Measurements from ENCODE around the gene CCDC86. TPM values are rescaled to one million over a fixed set of nuclear protein-coding genes. Genes with fewer than 3 reads are reported as not detected.

CCDC86 gene
- polyA plus RNA-seq, 4 donors: 19.4 to 24.3 (median 20.8) TPM

DNA sequence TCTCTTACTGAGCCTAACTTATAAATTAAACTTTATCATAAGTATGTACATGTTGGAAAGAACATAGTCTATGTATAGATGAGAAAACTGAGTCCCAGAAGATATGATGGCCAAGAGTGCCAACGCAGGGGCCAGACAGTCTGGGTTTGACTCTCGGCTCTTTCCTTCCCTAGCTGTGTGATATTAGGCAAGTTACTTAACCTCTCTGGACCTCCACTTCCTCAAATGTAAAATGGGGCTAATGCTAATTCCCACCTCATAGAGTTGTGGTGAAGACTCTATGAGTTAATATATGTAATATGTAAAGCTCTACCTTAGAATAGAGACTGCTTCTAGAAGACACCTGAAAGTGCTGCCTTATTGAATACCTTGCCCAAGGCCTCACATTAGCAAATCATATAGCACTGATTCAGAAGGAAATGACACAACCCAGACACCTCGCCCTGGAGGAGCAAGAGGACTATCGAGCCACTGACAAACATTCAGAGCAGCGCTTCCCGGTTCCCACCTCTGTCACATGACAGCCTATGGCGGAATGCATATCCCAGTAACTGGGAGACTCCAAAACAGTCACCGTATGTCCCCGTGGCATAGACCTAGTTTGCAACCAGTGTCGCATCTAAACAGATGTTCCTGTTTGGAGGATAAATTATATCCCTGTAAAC lies 11.3 kb upstream of the CCDC86 start:
- DNase-seq (ENCODE audit: low read depth in 4 of 4, low spot score in 3 of 4): no peak

DNA sequence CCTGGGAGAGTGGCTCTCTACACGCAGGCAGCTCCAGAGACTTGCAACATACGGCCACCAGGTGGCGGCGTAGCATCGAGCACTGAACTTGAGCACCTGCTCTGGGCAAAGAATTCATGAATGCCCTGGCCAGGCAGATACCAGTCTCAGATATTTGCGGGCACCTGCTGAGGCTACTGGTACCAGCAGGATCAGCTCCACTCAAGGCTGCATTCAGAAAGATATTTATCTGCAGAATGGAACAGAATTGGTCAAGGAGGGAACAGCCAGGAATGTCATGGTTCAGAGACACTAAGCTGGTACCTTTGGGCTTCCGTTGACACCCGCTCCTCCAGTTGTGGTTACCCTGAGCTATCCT lies 10.8 kb upstream of the CCDC86 start:
- peak; percentile 48 to 69 (median 63) for DNase-seq (ENCODE audit: low read depth in 4 of 4, low spot score in 3 of 4)

DNA sequence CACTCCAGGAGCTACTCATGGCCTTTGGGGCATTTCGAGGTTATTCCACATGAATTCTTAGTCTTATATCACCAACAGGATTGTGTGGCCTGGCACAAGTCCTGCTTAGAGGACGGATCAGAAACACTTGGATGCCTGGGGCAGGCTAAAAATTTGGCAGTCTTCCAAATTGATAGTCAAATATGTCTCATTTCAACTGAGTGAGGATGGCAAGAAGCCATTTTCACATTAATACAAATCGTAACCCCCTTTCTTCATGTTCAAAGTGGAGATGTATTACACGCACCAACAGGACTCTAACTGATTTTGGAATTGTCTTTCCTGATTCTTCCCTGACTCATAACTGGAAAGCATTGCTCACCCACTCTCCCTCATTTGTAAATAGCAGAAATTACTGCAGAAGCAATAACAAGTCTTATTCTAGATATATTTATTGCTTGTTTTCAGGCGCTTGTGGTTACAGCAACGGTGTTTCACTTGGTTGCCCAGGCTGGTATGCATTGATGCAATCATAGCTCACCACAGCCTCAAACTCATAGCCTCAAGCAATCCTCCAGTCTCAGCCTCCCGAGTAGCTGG lies 10.3 kb upstream of the CCDC86 start:
- no peak for DNase-seq (ENCODE audit: low read depth in 4 of 4, low spot score in 3 of 4)

DNA sequence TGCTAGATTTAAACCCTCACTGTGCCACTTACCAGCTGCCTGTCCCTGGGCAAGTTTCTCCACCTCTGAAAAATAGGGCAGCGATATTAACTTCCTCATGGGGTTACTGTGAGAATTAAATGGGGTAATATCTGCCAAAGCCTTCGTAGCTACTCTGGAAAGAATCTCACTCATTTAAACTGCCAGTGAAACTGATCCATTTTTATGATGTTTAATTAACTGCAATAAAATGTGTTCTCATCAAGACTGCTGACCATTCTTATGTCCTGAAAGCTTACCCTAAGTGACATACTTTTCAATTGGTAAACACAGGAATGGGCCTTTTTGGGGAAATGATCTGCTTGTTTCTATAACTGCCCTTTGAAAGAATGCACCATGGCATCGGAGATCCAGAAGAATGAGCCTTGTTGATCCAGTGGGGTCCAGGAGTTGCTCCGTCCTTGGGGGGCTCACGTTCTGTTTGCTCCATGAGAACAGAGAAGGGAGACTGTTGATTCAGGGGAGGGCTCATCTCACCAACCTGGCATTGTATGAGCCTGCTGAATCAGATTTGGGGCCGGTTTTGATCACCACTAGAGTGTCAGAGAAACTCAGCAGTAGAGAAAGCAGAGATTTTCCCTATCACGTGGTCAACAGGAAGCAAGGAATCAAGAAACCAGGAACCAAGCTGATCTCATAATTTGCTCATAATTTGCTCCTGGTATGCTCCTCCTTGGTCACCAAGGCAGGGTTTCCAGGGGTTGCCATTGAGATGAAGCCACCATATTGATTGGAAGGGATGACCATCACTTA lies 7.0 kb upstream of the CCDC86 start:
- DNase-seq (ENCODE audit: low read depth in 4 of 4, low spot score in 3 of 4): no peak

DNA sequence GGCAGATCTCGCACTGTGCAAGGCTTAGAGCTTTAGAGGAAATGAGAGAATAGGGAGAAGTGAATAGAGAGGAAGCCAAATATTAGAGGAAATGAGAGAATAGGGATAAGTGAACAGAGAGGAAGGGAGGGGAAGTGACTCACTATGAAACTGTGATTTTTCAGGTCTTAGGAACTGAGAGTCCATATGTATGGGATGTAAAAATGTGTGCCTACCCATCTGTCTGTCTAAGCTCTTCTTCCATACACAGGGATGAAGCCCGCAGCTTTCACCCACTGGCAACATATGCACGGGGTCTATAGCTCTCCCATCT lies 6.4 kb upstream of the CCDC86 start:
- no peak for DNase-seq (ENCODE audit: low read depth in 4 of 4, low spot score in 3 of 4)

DNA sequence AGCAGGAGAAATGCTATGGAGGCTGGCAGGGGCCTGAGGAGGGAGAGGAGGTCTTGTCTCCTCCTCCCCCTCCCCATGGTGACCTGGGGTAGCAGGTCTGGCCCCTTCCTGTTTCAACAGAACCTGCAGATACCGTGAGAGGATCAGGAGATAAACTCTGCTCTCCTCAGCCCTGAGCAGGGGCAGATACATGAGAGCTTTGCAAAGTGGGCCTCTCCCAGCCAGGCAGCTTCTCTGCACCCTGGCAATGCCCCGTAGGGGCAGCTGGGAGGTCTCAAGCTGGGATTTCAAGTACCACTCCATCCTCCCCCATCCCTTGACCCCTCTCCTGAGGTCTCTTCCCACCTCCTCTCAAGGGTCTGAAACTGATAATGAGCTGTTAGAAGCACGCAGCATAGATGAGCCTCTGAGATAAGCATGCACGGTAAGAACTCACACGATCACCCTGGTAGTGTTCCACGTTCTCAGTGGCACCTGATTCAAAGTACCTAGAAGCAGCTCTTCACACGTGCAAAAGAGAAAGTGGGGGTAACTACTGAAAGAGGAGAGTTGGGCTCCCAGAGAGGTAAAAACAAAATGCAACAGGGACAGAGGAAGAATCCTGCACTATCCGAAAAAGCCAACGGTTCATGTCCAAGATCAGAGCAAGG lies 4.9 kb upstream of the CCDC86 start:
- no peak for DNase-seq (ENCODE audit: low read depth in 4 of 4, low spot score in 3 of 4)

DNA sequence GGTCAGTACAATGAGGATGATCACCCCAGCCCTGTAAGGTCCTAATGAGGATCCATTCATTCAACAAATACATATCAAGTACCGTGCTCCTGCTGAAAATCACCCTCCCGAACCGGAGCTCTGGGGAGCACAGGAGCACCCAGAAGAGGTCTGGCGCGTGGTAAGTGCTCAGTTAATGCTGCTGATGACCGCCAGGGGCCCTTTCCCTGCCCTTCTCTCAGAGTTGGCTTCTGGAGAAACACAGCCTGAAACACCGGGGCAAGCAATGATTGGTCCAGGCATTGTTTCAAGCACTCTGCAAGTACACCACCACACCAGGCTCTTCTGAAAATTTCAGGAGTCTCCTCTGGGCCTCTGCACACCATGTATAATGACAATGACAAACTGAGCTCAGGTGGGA lies 3.8 kb upstream of the CCDC86 start:
- no peak for DNase-seq (ENCODE audit: low read depth in 4 of 4, low spot score in 3 of 4)

DNA sequence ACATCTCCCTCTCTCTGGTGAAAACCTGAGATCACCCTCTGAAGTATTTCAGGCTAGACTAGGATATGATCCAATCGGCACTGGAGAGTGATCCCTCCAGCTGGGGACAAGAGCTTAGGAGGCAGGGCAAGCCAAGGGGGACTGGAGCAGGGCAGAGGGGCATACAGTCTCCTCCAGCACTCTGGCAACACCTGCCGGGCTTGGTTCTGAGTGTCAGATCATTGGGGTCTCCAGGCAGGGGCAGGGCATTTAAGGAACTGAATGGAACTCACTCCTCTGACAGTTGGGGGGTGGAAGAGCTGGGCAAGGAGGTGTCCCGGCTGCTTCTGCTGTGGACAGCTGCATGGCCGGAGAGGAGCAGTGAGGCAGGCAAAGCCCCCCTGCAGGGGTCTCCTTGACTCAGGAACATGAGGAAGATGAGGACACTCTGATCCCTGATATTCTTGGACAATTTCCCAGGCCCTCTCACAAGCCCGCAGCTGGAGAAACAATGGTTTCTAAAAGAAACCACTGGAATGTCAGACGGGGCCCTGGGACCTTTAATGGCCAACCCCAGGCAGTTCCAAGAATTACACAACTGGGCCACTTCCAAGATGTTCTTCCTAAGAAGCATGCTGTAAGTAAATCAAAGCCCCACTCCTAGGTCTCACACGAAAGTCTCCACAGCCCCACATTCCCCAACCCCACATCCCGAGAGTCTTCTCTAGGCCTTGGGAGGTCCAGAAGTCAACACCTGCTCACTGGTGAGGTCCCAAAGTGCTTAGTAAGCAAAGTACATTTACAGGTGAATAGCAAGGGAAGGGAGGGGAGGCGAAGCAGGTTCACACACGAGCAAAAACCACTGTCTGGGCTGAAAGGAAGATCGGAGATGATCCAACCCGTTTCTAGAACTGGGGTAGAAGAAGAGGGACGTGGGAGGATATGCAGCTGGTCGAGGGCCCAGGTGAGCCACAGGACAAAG lies 1.2 kb upstream of the CCDC86 start:
- peak in 3 of 4 donors; percentile 35 to 61 (median 41) for DNase-seq (ENCODE audit: low read depth in 4 of 4, low spot score in 3 of 4)

DNA sequence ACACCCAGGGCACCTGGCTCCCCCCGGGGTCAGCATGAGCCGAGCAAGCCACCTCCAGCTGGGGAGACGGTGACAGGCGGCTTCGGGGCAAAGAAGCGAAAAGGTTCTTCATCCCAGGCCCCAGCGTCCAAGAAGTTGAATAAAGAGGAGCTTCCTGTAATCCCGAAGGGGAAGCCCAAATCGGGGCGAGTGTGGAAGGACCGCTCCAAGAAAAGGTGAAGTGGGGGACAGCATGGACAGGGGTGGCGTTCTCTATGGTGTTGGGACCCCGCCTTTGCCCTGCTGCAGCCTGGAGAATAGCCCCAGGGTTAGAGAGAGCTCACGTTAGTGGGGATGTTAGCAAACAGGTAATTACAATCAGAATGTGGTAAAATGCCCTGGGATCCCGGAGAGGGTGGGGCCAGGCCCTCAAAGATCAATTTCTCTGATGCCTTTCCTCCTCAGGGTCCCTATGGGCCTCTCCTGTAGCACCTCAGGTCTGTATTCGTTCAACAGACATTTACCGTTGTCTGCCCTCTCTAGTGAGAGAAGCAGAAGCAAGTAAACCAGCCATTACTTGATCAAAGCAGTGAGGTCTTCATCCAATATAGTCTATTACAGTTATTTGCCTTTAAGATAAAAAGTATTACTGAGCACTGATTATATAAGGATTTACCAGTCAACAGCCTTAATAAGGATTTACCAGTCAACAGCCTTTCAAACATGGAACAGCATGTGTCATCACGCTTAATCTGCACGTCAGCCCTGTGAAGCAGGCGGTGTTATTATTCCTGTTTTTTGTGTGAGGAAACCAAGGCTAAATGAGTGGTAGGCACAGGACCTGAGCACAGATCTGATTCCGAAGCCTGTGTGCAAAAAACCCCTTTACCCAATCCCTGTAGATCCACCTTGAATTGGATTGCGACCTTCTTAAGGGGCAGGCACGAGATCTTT lies 1.0 kb downstream of the CCDC86 start:
- DNase-seq (ENCODE audit: low read depth in 4 of 4, low spot score in 3 of 4): no peak

DNA sequence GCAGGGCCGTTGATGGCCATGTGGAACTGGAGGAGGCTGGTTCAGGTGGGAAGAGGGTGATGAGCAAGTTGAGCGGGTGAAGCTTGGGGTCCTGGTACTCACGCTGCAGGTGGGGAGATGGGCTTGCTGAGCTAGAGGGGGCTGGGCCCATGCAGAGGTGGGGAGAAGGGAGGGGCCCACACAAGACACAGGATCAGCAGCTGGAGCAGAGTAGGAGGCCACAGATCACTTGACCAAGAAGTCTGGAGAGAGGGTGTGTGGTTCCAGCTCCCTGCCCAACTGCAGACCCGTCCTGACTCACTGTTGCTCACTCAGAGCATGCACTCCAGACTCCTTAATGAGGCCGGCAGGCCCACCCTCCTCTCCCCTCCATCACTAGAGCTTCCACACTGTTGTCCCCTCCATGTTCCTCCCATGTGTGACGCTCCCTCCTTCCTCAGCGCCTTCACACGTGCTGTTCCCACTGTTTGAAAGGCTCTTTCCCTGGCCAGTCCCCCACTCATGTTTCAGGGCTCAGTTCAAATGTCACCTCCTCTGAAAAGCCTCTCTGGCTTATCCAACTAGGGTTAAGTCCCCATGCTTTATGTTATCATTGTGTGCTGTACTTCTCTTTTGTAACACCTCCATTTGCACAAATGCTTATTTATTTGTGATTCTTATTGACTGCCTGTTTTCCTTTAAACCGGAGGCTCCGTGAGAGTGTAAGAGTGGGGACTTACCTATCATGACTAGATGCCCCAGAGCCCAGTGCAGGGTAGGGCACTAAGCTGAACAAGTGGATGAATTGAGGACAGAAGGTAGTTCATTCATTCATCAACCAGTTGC lies 2.3 kb downstream of the CCDC86 start:
- no peak for DNase-seq (ENCODE audit: low read depth in 4 of 4, low spot score in 3 of 4)

DNA sequence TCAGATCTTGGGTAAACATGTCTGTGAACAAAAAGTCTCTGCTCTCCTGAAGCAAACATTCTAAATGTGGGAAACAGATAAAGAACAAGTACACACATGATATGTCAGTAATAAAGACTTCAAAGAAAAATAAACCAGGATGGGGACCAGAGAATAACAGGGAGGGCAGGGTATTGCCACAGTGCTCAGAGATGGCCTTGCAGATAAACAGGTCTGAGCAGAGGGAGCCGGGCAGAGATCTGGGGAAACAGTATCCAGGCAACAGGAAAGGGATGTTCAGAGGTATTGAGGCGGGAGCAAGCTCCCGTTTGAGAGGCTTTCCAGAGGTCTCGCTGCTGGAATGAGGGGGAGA lies 2.9 kb downstream of the CCDC86 start:
- DNase-seq (ENCODE audit: low read depth in 4 of 4, low spot score in 3 of 4): no peak

DNA sequence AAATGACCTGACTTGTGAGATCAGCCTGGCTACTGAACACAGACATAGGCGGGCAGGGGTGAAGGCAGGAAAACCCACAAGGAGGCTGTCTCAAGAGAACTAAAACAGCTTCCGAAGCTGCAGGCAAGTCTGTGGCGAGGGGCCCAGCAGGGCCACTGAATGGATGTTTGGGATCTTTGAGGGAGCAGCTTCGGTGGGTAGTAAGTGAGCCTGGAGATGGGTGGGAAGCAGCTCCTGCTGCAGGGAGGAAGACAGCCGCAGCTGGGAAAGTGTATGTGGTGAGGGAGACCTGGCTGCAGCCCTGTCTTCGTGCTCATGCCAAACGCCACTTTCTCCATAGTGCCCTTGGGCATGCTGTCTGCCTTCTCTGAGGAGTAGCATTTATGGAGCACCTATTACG lies 3.4 kb downstream of the CCDC86 start:
- DNase-seq (ENCODE audit: low read depth in 4 of 4, low spot score in 3 of 4): no peak

DNA sequence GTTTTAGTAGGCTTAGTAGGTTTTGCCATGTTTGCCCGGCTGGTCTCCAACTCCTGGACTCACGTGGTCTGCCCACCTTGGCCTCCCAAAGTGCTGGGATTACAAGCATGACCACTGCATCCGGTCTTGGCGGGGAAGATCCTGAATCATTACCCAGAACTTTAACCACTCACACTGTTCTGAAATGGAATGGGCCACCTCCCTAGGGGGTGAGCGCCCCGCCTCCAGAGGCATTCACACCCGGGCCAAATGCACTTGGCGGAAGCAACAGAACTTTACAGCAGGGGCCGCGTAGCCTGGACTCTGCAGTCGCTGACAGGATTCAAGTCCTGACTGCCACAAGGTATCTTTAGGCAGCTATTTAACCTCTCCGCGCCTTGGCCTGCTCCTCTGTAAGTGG lies 5.4 kb downstream of the CCDC86 start:
- DNase-seq (ENCODE audit: low read depth in 4 of 4, low spot score in 3 of 4): no peak

DNA sequence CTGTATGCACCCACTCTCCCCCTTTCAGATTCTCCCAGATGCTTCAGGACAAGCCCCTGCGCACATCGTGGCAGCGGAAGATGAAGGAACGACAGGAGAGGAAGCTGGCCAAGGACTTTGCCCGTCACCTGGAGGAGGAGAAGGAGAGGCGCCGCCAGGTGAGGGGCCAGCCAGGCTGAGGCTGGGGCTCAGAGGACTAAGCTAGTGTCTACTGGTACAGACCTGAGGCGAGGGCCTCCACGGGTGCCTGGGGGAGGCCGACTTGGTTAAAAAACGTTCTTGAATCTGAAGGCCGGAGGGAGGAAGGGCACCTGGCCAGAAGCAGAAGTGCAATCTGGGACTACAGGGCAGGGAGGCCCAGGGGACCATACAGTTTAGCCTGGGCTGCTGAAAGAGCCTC lies 6.0 kb downstream of the CCDC86 start:
- DNase-seq (ENCODE audit: low read depth in 4 of 4, low spot score in 3 of 4): no peak

DNA sequence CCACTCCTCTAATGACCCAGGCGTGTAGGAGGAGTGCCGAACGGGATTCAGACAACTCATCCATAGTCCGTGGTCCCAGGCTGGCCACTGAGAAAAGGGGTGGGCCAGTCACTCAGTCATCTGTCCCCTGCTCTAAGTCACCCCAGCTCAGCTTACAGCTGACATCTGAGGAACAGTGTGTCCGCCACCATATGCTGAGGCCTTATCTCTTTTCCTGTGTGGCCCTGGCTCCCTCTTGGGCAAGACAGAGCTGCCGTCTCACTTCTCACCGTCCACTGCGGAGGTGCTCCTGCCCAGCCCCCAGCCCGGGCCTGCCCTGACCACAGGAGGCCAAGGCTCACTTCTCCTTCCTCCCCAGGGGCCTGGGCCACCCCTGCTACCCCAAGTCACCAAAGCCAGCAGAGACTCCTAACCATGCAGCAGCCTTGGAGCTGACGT lies 6.8 kb downstream of the CCDC86 start:
- DNase-seq (ENCODE audit: low read depth in 4 of 4, low spot score in 3 of 4): no peak

DNA sequence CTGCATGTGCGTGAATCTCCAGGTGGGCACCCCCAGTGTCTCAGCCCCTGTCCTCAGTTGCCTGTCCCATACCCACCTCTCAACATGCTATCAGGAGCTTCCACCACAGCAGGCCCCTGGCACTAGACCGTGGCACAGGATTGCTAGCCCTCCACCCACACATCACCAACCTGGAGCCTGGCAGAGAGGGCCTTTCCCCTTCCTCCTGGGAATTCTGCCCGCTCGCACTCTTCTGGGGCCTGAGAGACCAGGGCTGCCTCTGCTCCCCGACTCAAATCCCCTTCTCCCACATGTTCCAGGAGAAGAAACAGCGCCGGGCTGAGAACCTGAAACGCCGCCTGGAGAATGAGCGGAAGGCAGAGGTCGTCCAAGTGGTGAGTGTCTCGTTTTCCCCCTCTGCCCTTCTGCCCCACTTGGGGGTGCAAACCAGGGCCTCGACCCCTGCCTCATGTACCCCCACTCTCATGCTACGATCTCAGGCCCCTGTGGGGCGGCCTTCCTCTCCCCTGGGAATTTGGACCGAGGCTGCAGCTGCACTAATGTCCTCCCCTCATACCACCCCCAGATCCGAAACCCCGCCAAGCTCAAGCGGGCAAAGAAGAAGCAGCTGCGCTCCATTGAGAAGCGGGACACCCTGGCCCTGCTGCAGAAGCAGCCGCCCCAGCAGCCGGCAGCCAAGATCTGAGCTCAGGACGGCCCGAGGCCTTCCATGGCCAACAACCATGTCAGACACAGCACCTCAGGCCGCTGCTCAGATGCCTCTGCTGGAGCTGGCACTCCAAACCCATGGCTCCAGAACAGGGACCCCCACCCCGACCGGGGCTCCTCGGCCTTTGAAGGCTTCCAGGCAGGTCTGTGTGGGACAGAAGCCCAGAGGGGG lies 8.0 kb downstream of the CCDC86 start:
- DNase-seq (ENCODE audit: low read depth in 4 of 4, low spot score in 3 of 4): no peak

DNA sequence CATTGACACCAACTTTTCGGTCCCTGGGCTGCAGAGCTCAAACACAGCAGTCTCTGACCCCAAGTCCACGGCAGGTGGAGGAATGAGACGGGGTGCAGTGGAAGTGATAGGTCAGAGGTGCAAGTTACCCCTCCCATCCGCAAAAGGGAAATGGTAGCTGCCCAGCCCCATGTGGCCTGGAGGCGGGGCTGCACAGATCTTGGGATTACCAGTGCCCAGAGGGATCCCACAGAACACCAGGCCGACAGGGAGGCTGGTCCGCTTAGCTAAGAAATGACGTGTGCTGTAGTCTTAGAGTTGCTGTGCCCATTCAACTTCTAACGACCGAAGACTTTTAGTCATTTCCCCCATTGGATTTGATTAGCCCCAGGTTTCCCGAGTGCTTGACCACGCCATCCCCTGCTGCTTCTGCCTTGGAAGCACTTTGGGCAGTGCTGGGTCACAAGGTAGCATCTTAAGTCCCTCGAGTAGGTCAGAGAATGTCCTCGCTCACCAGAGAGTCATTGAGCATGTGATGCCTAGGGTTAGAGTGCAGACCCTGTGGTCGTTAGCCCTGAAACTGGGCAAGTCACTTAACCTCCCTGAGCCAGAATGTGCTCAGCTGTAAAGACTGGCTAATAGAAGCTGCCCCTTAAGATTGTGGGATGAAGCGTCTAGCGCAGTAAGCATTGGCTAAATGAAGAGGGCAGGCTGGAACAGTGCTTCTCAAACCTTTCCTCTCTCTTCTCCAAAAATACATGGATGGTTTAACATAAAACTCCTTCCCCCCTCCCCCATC lies 9.6 kb downstream of the CCDC86 start:
- no peak for DNase-seq (ENCODE audit: low read depth in 4 of 4, low spot score in 3 of 4)
